MM.1S (cell line): ENCODE data around the gene RASGRP1.

Experiments used
- EZH2 ChIP-seq: fragments of 300-600 bp; sonication (generic); optimal IDR thresholded peaks from 2 replicates; pipeline ENCODE3; 2017; ENCODE audit warnings: low read depth, mild to moderate bottlenecking, antibody characterized with exemption, low read length, mixed read lengths
- EZH2phosphoT487 ChIP-seq: fragments of 300-600 bp; sonication (generic); IDR thresholded peaks from 2 replicates; pipeline ENCODE4 v1.6.1; 2018; ENCODE audit warnings: antibody characterized with exemption, low read length
- TF ChIP-seq, protein P1 (sequence below): fragments of 300-600 bp; sonication (generic); IDR thresholded peaks from 2 replicates; pipeline ENCODE4 v1.5.1; 2016; ENCODE audit warnings: antibody characterized with exemption, low read length, mixed read lengths

DNA sequence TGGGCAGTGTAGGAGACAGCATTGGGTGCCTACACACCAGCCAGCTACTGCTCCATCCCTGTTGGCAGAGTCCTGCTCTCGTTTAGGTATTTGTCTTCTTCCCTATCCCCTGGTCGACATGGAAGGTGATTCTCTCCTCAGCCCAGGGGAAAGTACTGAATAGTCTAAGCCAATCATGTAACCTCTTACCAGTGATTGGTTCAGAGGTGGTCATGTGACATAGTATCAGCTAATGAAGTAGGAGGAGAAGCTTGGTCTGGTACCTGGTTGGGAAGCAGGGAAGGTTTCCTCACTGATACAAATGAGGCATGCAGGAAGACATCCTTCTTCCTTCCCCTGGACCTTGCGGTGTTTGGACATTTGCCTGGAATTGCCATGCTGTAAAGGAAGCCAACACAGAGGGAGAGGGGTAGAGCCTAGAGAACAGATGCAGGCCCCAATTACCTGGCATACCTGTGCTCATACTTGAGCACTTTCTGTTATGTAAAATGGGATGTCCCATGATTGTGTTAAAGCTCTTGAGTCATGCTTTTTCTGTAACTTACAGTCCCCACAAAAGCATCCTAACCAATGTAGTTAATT lies 32.7 kb upstream of the RASGRP1 start:
- TF ChIP-seq, protein P1, sequence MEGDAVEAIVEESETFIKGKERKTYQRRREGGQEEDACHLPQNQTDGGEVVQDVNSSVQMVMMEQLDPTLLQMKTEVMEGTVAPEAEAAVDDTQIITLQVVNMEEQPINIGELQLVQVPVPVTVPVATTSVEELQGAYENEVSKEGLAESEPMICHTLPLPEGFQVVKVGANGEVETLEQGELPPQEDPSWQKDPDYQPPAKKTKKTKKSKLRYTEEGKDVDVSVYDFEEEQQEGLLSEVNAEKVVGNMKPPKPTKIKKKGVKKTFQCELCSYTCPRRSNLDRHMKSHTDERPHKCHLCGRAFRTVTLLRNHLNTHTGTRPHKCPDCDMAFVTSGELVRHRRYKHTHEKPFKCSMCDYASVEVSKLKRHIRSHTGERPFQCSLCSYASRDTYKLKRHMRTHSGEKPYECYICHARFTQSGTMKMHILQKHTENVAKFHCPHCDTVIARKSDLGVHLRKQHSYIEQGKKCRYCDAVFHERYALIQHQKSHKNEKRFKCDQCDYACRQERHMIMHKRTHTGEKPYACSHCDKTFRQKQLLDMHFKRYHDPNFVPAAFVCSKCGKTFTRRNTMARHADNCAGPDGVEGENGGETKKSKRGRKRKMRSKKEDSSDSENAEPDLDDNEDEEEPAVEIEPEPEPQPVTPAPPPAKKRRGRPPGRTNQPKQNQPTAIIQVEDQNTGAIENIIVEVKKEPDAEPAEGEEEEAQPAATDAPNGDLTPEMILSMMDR = no peak
- no peak for TF ChIP-seq EZH2
- no peak for TF ChIP-seq EZH2phosphoT487
